Glutamatergic neuron (in vitro differentiated cells): ENCODE results near the gene PLXNA1. TPM values are rescaled to one million over a fixed set of nuclear protein-coding genes. Genes with fewer than 3 reads are reported as not detected.

Experiments
- DNase-seq: peaks from one replicate; pipeline ENCODE4 v3.0.0; 2022
- H3K27ac Mint-ChIP-seq: one replicate; pipeline ENCODE4 v1.8.0; 2020; ENCODE audit warnings: mild to moderate bottlenecking, mixed read lengths, inconsistent platforms; ENCODE audit not compliant: unreplicated experiment
- H3K27me3 Mint-ChIP-seq: one replicate; pipeline ENCODE4 v1.8.0; 2020; ENCODE audit warnings: mild to moderate bottlenecking, moderate library complexity, mixed read lengths, inconsistent platforms; ENCODE audit not compliant: unreplicated experiment
- H3K36me3 Mint-ChIP-seq: one replicate; pipeline ENCODE4 v1.8.0; 2020; ENCODE audit warnings: mild to moderate bottlenecking, mixed read lengths, inconsistent platforms; ENCODE audit not compliant: unreplicated experiment
- H3K4me1 Mint-ChIP-seq: one replicate; pipeline ENCODE4 v1.8.0; 2020; ENCODE audit warnings: mild to moderate bottlenecking, low read depth, mixed read lengths, inconsistent platforms; ENCODE audit not compliant: unreplicated experiment
- H3K4me3 Mint-ChIP-seq: one replicate; pipeline ENCODE4 v1.8.0; 2020; ENCODE audit warnings: mild to moderate bottlenecking, mixed read lengths, inconsistent platforms; ENCODE audit not compliant: unreplicated experiment
- H3K9me3 Mint-ChIP-seq: one replicate; pipeline ENCODE4 v1.8.0; 2020; ENCODE audit warnings: mild to moderate bottlenecking, moderate library complexity, mixed read lengths, inconsistent platforms; ENCODE audit not compliant: unreplicated experiment
- CTCF ChIP-seq: fragments of 200-600 bp; sonication (generic); IDR thresholded peaks from one replicate; pipeline ENCODE4 v1.5.0; 2021; ENCODE audit not compliant: partially characterized antibody, unreplicated experiment
- total RNA-seq: library from RNA; stranded (reverse); fragmentation: NEBNext Ultra II Directional; extraction: Animal tissue kit (Norgen Biotek cat#: 25700); gene quantifications from one replicate; pipeline ENCODE4 v1.2.1, GENCODE V29; 2021; ENCODE audit not compliant: unreplicated experiment

The PLXNA1 gene
- total RNA-seq, 1 donor from 2014 or later, result 110 TPM

- no peak for DNase-seq
- H3K27me3 Mint-ChIP-seq, result peaks cover 2% of the 10 kb centered on the region
- peaks cover 5% of the 10 kb centered on the region for H3K36me3 Mint-ChIP-seq
- H3K9me3 Mint-ChIP-seq, result peaks cover 8% of the 10 kb centered on the region
- H3K4me1 Mint-ChIP-seq, result peaks cover 10% of the 10 kb centered on the region
- H3K27ac Mint-ChIP-seq, result no peak overlapping the region
- TF ChIP-seq CTCF, result no peak
- no peak overlapping the region for H3K4me3 Mint-ChIP-seq
Measured at GRCh38 chr3:126967386-126967785, 15.5 kb upstream of the PLXNA1 start.

GRCh38 chr3:126968391-126969390 lies 14.2 kb upstream of the PLXNA1 start:
- DNase-seq, result no peak
- Mint-ChIP-seq H3K9me3 (peaks cover 8% of the 10 kb centered on the region), H3K27me3 (no peaks in the 10 kb centered on the region), H3K27ac (no peak overlapping the region), H3K4me3 (no peak overlapping the region), H3K36me3 (peaks cover 5% of the 10 kb centered on the region), H3K4me1 (peaks cover 10% of the 10 kb centered on the region)
- no peak for TF ChIP-seq CTCF

GRCh38 chr3:126969586-126969985 lies 13.3 kb upstream of the PLXNA1 start:
- H3K4me1 Mint-ChIP-seq, result peaks cover 10% of the 10 kb centered on the region
- no peaks in the 10 kb centered on the region for H3K27me3 Mint-ChIP-seq
- no peak for DNase-seq
- no peak overlapping the region for H3K27ac Mint-ChIP-seq
- H3K9me3 Mint-ChIP-seq, result peaks cover 8% of the 10 kb centered on the region
- H3K4me3 Mint-ChIP-seq, result no peak overlapping the region
- peaks cover 9% of the 10 kb centered on the region for H3K36me3 Mint-ChIP-seq
- TF ChIP-seq CTCF, result no peak

GRCh38 chr3:126970101-126970500 lies 12.8 kb upstream of the PLXNA1 start:
- no peak for TF ChIP-seq CTCF
- Mint-ChIP-seq H3K27me3 (no peaks in the 10 kb centered on the region), H3K36me3 (peaks cover 12% of the 10 kb centered on the region), H3K27ac (no peak overlapping the region), H3K9me3 (peaks cover 8% of the 10 kb centered on the region), H3K4me3 (no peak overlapping the region), H3K4me1 (peaks cover 10% of the 10 kb centered on the region)
- DNase-seq, result no peak

GRCh38 chr3:126970921-126971320 lies 12.0 kb upstream of the PLXNA1 start:
- Mint-ChIP-seq H3K4me3 (no peak overlapping the region), H3K27me3 (no peaks in the 10 kb centered on the region), H3K36me3 (peaks cover 14% of the 10 kb centered on the region), H3K4me1 (peaks cover 10% of the 10 kb centered on the region), H3K9me3 (peaks cover 5% of the 10 kb centered on the region), H3K27ac (no peak overlapping the region)
- no peak for TF ChIP-seq CTCF
- no peak for DNase-seq
